IPS-NIHi7 (cell line): ENCODE data around the gene MYH11.
A peak's percentile ranks its signal among the peaks of the same experiment; 100 is the strongest.
"Not testable (repeated sequence)": the region's sequence is repeated elsewhere in the genome, so short reads cannot be mapped to it uniquely, and the experiment has no call there.

ENCODE experiments used
- DNase-seq: peaks from one replicate; pipeline ENCODE4 v3.0.0; 2012; ENCODE audit warnings: mixed read lengths; ENCODE audit errors: extremely low spot score

MYH11 gene

DNA sequence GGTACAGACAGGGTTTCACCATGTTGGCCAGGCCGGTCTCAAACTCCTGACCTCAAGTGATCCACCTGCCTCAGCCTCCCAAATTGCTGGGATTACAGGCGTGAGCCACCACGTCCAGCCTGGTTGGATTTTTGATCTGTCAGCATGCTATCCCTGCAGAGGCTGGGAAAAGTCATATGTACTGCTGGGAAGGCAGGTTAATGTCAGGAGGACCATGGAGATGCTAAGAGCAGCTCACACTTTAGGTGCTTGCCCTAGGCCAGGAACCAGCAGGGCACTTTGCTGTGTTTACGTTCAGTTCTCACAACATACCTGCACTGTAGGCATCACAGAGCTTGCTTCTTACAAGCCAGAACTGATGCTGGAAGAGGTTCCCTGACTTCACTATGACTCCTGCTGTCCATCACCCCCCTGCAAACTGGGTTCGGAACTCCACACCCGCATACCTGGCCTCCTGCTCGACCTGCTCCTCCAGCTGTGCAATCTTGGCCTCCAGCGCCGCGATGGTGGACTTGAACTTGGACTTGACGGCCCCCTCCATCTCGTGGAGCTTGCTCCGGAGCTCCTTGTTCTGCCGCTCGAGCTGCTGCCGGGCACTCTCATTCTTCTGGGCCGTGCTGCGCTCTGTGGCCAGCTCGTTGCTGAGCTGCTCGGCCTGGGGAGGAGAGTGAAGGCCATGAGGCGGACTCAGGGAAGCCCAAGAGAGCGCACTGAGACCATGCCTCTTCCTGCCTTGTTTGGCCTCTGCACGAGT lies 140.0 kb downstream of the MYH11 start:
- no peak for DNase-seq

- DNase-seq: no peak
Measured at GRCh38 chr16:15715221-15715620, 141.6 kb downstream of the MYH11 start.

DNA sequence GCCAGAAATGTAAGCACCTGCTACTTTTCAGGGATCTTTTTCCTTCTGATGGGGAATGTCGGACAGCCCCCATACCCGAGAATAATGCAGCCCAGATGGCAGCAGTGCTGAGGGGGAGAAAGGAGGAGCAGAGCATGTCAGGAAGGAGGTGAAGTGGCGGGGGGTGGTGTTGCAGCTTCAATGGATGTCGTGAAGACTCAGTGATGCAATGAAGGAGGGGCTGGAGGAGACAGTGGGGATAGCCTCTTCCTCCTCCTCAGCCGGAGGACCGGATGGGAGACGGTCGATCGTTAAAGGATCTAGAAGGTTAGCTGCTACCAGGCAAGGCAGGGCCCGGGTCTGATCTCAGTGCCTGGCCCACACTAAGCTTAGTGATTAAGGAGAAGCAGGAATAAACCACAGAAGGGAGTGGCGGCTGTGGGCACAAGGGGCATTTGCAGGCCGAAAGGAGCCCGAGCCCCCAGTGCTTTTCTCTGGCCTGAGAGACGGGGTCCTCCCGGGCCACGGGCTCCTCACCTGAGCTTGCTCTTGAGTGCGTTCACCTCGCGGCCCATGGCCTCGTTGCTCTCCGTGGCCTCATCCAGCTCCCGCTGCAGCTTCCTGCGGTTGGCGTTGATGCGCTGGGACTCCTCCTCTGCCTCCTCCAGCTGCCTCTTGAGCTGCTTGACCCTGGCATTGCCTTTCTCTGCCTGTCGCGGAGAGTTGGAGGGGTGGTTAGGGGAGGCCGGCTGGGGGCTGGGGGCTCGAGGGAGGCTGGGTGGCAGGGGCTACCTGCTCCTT lies 142.2 kb downstream of the MYH11 start:
- DNase-seq: no peak

- no peak for DNase-seq
Measured at GRCh38 chr16:15708997-15709396, 147.8 kb downstream of the MYH11 start.

- no peak for DNase-seq
Measured at GRCh38 chr16:15708096-15708495, 148.7 kb downstream of the MYH11 start.

DNA sequence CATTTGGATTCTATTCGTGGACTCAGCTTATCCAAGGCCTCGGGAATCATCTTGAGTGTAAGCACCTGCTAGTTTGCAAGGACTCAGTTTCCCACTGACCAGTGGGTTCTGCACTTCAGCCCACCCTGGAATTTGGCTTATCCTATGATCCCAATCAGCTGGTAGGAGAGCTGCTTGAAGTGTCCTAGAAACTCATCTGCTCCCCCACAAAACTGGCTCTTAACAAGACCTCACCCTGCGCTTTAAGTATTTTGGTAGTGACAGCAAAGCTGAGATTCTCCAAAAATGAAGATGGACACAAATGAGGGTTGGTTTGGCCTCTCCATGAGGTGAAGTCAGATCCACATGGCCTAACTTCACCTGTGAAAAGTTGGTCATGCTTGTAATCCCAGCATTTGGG lies 149.5 kb downstream of the MYH11 start:
- DNase-seq: no peak

DNA sequence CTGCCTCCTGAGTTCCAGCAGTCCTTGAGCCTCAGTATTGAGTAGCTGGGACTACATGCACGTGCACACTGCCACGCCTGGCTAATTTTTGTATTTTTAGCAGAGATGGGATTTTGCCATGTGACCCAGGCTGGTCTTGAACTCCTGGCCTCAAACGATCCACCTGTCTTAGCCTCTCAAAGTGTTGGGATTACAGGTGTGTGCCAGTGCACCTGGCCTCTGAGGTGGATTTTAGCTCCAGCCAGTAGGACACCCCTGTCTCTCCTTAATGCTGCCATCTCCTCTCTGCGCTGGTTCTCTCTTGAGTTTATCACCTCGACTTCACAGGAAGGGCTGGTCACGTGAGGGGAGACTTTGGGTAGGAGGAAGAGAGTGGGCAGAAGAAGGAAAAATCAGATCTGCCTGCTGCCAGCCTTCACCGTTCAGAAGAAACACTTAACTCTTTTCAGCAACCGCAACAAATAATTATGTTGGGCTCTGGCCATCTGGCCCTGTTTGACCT lies 151.7 kb downstream of the MYH11 start:
- DNase-seq: no peak

DNA sequence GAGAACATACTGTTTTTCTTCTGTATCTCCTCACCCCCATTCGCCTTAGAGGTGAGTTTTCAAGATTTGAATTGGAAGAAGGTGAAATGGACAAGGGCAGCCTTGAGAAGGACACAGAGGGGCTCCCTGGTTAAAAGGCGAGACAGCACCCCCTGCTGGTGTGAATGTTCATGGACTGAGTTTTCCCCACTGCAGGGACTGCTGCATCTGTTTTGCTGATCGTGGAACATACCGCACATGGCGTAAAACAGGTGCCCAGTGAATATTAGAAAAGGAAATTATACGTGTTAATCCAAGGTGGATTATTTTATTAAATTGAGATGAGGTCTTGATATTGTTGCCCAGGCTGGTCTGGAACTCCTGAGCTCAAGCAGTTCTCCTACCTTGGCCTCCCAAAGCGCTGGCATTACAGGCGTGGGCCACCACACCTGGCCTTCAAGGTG lies 152.3 kb downstream of the MYH11 start:
- DNase-seq: peak; percentile 94

GRCh38 chr16:15703029-15703736 lies 153.6 kb downstream of the MYH11 start:
- no peak for DNase-seq

GRCh38 chr16:15701975-15702970 lies 154.6 kb downstream of the MYH11 start:
- DNase-seq: no peak

GRCh38 chr16:15701367-15701766 lies 155.5 kb downstream of the MYH11 start:
- no peak for DNase-seq

DNA sequence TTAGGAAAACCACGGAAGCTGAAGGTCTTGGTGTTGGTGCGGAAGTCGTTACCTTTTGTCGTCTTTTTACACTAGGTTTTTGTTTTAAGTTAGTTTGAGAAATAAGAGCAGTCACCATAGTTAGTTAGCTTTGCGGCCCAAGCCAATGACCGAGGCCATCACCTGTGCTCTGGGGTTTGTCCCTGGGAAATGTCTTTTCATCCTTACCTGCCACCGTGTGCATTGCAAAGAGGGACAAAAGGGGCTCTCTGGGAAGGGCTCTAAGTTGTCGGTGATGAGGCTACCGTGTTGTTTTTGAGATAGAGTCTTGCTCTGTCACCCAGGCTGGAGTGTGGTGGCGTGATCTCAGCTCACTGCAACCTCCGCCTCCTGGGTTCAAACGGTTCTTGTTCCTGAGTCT lies 157.0 kb downstream of the MYH11 start:
- DNase-seq: no peak

DNA sequence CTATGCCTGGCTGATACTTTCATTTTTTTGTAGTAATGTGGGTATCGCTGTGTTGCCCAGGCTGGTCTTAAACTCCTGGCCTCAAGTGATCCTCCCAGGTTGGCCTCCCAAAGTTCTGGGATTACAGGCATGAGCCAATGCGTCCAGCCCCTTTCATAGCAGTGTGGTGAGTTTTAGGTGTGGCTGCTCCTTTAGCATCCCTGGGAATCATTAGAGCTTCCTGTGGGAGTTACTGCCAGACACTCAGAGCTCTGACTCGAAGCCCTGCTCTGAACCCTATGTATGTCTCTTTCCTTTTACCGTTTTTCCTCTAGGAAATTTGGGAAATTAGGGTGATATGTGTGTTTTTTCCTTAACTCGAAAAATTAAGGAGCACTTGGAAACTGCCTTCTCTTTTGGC lies 162.3 kb downstream of the MYH11 start:
- DNase-seq: no peak

- not testable (repeated sequence) for DNase-seq
Measured at GRCh38 chr16:15692508-15692907, 164.3 kb downstream of the MYH11 start.

DNA sequence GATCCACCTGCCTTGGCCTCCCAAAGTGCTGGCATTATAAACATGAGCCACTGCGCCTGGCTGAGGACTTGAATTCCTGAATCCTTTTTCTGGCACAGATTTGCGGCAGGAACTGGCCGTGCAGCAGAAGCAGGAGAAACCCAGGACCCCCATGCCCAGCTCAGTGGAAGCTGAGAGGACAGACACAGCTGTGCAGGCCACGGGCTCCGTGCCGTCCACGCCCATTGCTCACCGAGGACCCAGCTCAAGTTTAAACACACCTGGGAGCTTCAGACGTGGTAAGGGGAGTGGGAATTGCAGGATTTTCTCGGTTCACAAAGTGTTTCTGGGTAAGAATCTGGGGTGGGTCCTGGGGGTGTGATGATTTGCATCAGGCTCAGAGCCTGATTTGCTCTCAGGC lies 165.8 kb downstream of the MYH11 start:
- no peak for DNase-seq

DNA sequence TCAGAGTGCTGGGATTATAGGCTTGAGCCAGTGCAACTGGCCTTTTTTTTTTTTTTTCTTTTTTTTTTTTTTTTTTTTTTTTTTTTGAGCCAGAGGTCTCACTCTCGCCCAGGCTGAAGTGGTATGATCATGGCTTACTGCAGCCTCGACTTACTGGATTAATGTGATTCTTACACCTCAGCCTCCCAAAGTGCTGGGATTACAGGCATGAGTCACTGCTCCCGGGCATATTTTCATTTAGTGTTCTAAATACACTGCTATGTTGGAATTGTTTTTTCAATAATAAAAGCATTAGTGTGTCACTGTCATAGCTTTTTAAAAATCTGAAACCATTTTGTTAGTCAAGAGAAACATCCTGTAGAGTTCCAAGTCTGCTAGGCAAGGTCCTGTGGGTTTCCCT lies 166.5 kb downstream of the MYH11 start:
- no peak for DNase-seq

DNA sequence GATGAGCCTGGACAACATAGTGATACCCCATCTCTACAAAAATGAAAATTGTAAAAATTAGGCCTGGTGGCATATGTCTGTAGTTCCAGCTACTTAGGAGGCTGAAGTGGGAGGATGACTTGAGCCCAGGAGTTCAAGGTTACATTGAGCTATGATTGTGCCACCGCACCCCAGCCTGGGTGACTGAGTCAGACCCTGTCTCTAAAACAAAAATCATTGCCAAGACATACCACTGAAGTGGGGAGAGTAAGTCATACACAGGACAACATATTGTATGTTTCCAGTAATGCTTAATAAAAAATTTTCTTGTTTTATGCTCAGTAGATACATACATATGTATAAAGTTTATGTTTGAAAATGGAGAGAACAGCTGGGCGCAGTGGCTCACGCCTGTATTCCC lies 167.5 kb downstream of the MYH11 start:
- DNase-seq: no peak

DNA sequence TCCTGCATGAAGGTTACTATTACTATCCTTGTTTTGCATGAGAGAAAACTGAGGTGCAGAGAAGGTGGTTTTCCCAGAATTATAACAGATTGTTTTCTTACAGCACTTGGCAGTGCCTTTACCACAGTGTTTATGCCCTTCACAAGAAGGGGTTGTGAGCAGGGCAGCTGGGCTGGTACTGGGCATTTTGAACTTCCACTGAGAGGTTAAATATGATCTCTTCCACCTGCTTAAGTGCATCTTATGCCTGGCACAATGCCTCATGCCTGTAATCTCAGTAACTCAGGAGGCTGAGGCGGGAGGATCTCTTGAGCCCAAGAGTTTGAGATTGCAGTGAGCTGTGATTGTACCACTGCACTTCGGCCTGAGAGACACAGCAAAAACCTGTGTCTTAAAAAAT lies 170.5 kb downstream of the MYH11 start:
- no peak for DNase-seq

DNA sequence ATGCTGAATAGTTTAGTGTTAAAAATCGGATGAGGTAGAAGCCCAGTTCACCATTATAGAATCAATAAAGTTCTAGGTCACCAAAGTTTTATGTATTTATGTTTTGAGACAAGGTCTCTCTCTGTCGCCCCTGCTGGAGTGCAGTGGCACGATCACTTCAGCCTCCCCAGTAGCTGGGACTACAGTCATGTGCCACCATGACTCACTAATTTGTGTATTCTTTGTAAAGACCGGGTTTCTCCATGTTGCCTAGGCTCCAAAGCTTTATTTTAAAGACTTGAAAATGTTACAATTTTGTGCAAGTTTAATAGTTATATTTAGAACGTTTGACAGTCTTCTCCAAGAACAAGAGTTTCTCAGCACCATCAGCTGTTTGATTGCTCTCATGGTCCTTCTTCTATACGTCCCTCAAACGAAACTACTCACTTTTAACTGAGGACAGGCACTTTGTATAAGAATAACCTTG lies 174.7 kb downstream of the MYH11 start:
- DNase-seq: peak; percentile 43

DNA sequence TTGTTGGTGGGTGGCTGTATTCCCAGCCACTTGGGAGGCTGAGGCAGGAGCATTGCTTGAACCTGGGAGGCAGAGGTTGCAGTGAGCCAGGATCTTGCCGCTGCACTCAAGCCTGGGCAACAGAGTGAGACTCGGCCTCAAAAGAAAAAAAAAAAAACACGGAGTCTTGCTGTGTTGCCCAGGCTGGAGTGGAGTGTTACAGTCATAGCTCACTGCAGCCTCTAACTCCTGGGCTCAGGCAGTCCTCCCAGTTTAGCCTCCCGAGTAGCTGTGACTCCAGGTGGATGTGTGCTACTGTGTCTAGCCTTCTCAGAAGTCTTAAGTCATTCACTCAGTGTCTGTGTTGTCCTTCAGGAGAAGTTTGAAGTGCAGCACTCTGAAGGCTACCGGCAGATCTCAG lies 179.4 kb downstream of the MYH11 start:
- no peak for DNase-seq

DNA sequence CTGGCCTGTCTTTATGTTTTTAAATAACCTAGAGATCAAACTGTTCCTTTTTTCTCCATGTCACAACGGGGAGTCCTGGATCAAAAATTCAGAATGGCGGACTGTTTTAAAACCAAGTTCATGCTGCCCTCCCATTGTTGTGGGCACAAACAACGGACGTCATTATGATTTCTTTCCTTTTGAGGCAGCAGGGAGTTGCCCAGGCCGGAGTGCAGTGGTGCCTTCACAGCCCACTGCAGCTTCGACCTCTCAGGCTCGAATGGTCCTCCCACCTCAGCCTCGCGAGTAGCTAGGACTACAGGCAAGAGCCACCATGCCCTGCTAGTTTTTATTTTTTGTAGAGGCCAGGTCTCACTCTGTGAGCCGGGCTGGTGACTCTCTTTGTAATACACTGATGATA lies 180.3 kb downstream of the MYH11 start:
- DNase-seq: no peak
